GM18951 (cell line): ENCODE results near the gene PSME3.

ENCODE experiments used
- POLR2A ChIP-seq: IDR thresholded peaks from 4 replicates; pipeline ENCODE4 v1.6.1; 2011; ENCODE audit warnings: mild to moderate bottlenecking; ENCODE audit not compliant: insufficient read length, insufficient read depth; ENCODE audit errors: extremely low read depth
- in situ Hi-C: fragments of 300-500 bp; cut with MboI; formaldehyde crosslinking; loops from one replicate; pipeline ENCODE4 v1.12.0; 2022; ENCODE audit warnings: low sequenced_read_pairs, mixed read lengths, inconsistent platforms; ENCODE audit not compliant: unreplicated experiment

PSME3 gene

DNA sequence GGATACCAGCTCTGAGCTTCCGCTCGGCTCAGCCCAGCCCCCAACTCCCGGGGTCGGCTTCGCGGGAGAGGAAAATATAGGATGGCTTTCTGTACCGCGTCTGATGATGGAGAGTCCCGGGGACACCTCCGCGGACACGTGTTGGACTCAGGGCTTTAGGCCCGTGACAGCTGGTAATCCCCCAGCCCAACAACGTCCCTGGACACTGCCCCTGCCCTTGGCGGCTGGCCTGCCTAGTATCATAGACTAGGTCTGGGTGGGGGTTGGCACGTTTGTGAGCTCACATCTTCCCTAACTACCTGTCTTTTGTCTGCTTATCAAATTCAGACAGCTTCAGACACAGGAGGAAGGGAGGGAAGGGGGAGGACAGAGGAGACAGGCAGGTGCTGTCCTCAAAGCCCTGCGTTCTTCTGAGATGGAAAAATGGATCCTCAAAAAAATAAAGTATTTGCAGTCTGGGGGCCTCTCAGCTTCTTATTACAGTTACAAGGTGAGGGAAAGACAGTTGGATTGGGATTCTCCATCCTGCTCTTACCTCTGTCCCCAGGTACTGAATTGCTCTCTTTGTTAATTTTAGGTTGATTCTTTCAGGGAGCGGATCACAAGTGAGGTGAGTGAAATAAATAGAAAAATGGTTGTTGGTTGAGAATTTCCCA lies 698 bp downstream of the PSME3 start:
- TF ChIP-seq POLR2A = no peak
- in situ Hi-C loops = no loop called here

DNA sequence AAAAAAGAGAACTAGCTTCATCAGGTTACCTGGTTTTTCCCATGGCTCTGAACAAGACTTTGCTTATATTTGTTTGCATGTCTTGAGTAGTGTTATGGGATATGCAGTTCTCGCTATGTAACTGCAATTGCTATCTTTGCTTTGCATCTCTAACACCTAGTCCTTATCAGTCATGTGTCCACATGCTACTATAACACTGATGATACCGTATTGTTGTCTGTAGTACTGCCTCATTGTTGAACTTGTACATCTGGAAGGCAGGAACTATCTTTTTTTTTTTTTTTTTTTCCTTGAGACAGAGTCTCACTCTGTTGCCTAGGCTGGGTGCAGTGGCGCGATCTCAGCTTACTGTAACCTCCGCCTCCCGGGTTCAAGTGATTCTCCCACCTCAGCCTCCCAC lies 2.5 kb downstream of the PSME3 start:
- TF ChIP-seq POLR2A = no peak
- in situ Hi-C loops = no loop called here

DNA sequence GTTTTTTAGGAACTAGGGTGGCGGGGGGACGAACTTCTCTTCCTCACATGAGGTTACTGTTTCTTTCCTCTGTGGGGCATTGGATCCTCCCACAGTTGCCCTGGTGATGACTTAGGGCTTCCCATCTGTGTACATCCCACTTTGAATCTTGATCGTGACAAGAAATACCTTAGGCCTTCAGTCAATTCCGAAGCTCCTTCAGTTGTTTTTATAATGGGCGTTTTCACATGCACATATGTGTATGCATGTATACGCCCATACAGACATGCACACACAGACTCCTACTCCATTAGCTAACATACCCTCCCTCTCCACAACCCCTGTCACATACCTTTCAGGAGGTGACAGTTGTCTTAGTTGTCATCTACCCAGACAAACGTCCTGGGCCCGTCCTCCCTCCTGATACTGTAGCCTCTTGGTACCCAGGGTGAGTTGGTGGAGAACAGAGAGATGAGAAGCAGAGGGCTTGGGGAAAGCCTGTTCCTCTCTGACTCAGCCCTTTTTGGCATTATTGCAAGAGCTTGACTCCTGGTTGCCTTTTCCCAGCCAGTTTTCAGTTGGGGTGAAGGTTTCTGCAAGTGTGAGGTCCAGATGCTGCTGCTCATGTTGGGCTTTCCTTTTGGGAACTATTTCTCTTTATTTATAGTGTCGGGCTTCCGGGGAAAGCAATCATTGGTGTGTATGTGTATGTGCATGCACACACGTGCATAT lies 8.9 kb downstream of the PSME3 start:
- TF ChIP-seq POLR2A = no peak
- in situ Hi-C loops = no loop called here

DNA sequence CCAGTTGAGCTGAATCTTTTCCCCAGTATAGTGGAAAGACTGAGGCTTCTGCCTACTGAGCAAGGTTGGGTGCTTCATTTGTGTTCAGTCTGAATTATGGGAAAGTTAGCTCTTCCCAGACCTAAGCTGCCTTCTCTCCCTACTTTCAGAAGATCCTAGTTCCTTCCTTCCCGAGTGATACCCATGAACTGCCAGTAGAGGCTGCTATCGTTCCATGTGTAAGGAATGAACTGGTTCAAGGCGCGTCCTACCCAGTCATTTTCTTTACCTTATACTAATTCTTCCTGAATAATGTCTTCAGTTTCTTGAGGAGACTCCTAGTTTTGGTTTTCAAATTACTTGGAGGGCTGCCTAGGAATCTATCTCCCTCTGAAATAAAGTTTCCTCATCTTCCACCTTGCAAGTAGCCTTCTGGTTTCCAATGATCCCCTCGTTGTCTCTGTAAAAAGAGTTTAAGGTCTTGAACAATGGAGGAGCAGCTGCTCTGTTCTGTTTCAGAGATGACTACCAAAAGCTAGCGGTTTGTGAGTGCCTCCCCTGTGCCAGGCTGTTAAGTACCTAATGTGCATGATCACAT lies 10.2 kb downstream of the PSME3 start:
- in situ Hi-C loops = no loop called here
- TF ChIP-seq POLR2A = no peak

DNA sequence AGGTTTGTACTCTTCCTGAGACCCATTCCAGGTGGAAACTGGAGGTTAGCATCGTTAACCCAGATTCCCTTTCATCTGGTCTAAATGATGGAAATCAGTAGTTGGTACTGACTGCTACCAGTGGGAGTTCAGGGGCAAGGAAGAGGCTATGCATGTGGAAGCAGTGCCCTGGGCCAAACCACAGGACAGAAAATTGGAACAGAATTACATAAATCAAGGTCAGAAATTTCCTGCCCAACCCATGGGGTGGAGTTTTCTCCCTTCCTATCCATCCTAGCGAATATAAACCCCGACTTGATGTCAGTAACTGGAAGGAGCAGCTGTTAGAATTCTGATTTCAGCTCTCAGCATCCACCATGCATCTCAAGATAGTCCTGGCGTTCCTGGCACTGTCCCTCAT lies 11.1 kb downstream of the PSME3 start, which contains the start of gene AOC2:
TSS of gene AOC2 (plus strand) at position 310 of the 400 bp plus-strand sequence. CDS start at position 357, 47 bp downstream.
- TF ChIP-seq POLR2A = no peak
- in situ Hi-C loops = no loop called here

DNA sequence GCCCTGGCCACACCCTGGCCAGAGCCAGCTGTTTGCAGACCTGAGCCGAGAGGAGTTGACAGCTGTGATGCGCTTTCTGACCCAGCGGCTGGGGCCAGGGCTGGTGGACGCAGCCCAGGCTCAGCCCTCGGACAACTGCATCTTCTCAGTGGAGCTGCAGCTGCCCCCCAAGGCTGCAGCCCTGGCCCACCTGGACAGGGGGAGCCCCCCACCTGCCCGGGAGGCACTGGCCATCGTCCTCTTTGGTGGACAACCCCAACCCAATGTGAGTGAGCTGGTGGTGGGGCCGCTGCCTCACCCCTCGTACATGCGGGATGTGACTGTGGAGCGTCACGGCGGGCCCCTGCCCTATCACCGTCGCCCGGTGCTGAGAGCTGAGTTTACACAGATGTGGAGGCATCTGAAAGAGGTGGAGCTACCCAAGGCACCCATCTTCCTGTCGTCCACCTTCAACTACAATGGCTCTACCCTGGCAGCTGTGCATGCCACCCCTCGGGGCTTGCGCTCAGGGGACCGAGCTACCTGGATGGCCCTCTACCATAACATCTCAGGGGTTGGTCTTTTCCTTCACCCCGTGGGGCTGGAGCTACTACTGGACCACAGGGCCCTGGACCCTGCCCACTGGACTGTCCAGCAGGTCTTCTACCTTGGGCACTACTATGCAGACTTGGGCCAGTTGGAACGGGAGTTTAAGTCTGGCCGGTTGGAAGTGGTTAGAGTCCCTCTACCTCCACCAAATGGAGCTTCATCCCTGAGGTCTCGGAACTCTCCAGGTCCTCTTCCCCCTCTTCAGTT lies 11.8 kb downstream of the PSME3 start:
- no peak for TF ChIP-seq POLR2A
- in situ Hi-C loops = no loop called here

DNA sequence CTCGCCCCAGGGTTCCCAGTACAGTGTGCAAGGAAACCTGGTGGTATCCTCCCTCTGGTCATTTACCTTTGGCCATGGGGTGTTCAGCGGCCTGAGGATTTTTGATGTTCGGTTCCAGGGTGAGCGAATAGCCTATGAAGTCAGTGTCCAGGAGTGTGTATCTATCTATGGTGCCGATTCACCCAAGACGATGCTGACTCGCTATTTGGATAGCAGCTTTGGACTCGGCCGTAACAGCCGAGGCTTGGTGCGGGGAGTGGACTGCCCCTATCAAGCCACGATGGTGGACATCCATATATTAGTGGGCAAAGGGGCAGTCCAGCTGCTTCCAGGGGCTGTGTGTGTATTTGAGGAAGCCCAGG lies 12.3 kb downstream of the PSME3 start:
- TF ChIP-seq POLR2A = no peak
- in situ Hi-C loops = no loop called here

DNA sequence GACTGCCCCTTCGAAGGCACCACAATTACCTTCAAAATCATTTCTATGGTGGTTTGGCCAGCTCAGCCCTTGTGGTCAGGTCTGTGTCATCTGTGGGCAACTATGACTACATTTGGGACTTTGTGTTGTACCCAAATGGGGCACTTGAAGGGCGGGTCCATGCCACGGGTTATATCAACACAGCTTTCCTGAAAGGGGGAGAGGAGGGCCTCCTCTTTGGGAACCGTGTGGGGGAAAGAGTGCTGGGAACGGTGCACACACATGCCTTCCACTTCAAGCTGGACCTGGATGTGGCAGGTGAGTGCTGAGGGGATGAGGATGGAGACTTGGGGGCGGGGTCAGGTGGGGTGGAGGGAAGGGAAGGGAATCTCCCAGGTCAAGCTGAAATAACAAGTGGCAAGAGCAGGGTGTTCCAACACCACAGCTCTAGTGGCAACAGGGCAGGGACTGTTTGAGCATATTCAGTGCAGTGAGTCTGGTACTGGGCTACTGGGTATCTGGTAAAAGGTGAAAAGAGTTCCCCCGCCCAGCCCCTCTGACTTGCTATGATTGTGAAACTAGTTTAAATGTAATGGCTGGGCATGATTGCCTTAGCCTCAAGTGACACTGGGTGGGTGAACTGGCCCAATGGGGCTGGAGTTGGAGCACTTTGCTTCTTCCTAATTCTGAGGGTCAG lies 12.9 kb downstream of the PSME3 start:
- no peak for TF ChIP-seq POLR2A
- in situ Hi-C loops = no loop called here

DNA sequence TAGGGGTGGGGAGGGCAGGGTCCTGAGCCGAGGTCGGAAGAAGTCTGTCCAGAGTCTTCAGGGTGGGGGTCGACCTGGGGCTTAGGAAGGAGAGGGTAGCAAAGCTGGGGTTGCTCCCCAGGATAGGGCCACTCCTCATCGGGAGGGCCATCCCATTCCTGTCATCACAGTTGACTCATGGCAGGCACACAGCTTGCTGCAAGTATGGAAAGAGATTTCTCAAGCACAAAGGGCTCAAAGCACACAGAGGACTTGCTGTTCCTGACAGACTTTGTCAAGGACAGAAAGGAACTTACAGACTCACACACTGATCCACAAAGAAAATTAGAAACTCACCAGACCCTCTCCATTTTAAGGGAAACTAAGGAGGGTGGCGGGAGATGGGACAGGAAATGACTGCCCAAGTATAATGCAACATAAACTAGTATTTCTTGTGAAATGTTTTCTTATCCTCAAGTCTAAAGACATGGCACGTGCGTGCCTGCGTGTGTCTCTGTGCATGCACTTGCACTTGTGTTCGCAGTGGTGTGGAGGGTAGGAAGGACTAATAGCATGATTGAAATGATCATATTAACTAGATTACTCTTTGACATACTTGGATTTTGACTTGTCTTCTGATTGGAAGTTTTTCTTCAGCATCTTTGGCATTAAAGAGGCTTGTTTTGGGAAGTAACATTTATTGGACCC lies 13.5 kb downstream of the PSME3 start:
- in situ Hi-C loops = no loop called here
- no peak for TF ChIP-seq POLR2A

DNA sequence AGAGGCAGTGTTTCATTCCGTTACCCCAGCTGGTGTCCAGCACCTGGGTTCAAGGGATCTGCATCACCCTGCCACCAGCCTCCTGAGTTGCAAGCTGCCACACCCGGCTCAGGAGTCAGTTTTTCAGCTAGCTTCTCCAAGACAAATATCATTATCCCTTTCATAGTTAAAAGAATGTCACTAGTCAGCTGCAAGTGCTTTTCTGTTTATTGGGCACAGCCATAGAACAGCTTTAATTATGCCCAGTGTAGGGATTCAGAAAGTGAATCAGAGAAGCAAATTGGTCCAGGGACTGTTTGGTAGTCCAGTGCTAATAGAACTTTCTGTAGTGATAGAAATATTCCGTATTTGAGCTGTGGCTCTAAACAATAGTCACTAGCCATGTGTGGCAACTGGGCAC lies 14.9 kb downstream of the PSME3 start:
- in situ Hi-C loops = no loop called here
- TF ChIP-seq POLR2A = no peak

DNA sequence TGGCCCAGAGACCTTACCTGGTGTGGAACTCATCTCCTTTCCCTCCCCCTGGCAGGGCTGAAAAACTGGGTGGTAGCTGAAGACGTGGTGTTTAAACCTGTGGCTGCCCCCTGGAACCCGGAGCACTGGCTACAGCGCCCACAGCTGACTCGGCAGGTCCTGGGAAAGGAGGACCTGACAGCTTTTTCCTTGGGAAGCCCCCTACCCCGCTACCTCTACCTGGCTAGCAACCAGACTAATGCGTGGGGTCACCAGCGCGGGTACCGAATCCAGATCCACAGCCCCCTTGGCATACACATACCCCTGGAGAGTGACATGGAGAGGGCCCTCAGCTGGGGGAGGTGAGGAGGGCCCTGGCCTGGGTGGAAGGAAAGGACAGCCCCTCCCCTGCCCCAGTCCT lies 15.8 kb downstream of the PSME3 start:
- no peak for TF ChIP-seq POLR2A
- in situ Hi-C loops = no loop called here

DNA sequence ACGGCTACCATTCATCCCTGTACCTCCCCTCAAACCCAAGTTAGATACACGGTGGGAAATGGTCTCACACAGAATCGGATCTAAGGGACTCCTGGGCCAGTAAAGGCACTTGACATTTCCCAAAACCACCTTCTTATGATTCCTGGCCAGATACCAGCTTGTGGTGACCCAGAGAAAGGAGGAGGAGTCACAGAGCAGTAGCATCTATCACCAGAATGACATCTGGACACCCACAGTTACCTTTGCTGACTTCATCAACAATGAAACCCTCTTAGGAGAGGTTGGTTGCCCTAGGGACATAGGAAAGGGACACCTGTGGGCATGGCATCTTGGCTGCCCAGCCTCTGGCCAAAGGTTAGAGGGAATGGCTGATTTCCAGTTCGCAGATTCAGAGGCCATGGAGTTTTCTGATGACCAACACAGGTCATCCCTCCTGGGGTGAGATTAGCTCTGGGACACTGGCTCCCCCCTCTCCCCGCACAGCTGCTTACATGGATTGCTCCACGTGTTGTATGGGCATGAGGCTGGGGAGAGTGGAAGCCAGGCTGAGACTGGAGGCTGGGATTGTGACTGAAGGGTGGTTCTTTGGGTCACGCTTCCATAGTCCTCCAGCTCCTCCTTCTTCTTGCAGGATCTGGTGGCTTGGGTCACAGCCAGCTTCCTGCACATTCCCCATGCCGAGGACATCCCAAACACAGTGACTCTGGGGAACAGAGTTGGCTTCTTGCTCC lies 16.4 kb downstream of the PSME3 start:
- no peak for TF ChIP-seq POLR2A
- in situ Hi-C loops = no loop called here
